ENCODE data around the gene TM9SF4.

TM9SF4 gene

GRCh38 chr20:32067234-32067821, 42.2 kb upstream of the TM9SF4 start:
- H3K9me3 ChIP-seq (ENCODE audit: control insufficient read depth, low read length): no peaks in the 10 kb centered on the region
- no peaks in the 10 kb centered on the region for H3K79me2 ChIP-seq
- H3K36me3 ChIP-seq (ENCODE audit: control insufficient read depth, insufficient read depth, low read length): no peaks in the 10 kb centered on the region
- H3K4me3 ChIP-seq (ENCODE audit: low read depth, low read length): no peak overlapping the region
- H2AFZ ChIP-seq: no peak overlapping the region
- TF ChIP-seq, protein P1, sequence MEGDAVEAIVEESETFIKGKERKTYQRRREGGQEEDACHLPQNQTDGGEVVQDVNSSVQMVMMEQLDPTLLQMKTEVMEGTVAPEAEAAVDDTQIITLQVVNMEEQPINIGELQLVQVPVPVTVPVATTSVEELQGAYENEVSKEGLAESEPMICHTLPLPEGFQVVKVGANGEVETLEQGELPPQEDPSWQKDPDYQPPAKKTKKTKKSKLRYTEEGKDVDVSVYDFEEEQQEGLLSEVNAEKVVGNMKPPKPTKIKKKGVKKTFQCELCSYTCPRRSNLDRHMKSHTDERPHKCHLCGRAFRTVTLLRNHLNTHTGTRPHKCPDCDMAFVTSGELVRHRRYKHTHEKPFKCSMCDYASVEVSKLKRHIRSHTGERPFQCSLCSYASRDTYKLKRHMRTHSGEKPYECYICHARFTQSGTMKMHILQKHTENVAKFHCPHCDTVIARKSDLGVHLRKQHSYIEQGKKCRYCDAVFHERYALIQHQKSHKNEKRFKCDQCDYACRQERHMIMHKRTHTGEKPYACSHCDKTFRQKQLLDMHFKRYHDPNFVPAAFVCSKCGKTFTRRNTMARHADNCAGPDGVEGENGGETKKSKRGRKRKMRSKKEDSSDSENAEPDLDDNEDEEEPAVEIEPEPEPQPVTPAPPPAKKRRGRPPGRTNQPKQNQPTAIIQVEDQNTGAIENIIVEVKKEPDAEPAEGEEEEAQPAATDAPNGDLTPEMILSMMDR (IDR thresholded peaks at IDR 0.05): no peak
- H3K27ac ChIP-seq: no peak overlapping the region
- no peaks in the 10 kb centered on the region for H3K27me3 ChIP-seq (ENCODE audit: control insufficient read depth, insufficient read depth, low read length)
- H3K9ac ChIP-seq: no peak overlapping the region
- peaks cover 28% of the 10 kb centered on the region for H3K4me1 ChIP-seq
- H3K4me2 ChIP-seq (ENCODE audit: low read length): no peak overlapping the region

GRCh38 chr20:32068174-32068573, 41.3 kb upstream of the TM9SF4 start:
- H3K9me3 ChIP-seq (ENCODE audit: control insufficient read depth, low read length): no peaks in the 10 kb centered on the region
- H3K36me3 ChIP-seq (ENCODE audit: control insufficient read depth, insufficient read depth, low read length): no peaks in the 10 kb centered on the region
- no peak overlapping the region for H2AFZ ChIP-seq
- TF ChIP-seq, protein P1 (IDR thresholded peaks at IDR 0.05): no peak
- H3K9ac ChIP-seq: no peak overlapping the region
- H3K4me1 ChIP-seq: peaks cover 25% of the 10 kb centered on the region
- no peaks in the 10 kb centered on the region for H3K27me3 ChIP-seq (ENCODE audit: control insufficient read depth, insufficient read depth, low read length)
- no peak overlapping the region for H3K4me2 ChIP-seq (ENCODE audit: low read length)
- H3K79me2 ChIP-seq: no peaks in the 10 kb centered on the region
- no peak overlapping the region for H3K27ac ChIP-seq
- H3K4me3 ChIP-seq (ENCODE audit: low read depth, low read length): no peak overlapping the region

- Histone ChIP-seq H3K79me2 (no peaks in the 10 kb centered on the region), H3K9me3 (ENCODE audit: control insufficient read depth, low read length) (no peaks in the 10 kb centered on the region), H2AFZ (no peak overlapping the region), H3K4me1 (peaks cover 14% of the 10 kb centered on the region), H3K4me3 (ENCODE audit: low read depth, low read length) (no peak overlapping the region), H3K36me3 (ENCODE audit: control insufficient read depth, insufficient read depth, low read length) (no peaks in the 10 kb centered on the region), H3K4me2 (ENCODE audit: low read length) (no peak overlapping the region), H3K9ac (no peak overlapping the region), H3K27ac (no peak overlapping the region), H3K27me3 (ENCODE audit: control insufficient read depth, insufficient read depth, low read length) (no peaks in the 10 kb centered on the region)
- TF ChIP-seq, protein P1 (IDR thresholded peaks at IDR 0.05): no peak
Observed at GRCh38 chr20:32069711-32070110, 39.8 kb upstream of the TM9SF4 start.

DNA sequence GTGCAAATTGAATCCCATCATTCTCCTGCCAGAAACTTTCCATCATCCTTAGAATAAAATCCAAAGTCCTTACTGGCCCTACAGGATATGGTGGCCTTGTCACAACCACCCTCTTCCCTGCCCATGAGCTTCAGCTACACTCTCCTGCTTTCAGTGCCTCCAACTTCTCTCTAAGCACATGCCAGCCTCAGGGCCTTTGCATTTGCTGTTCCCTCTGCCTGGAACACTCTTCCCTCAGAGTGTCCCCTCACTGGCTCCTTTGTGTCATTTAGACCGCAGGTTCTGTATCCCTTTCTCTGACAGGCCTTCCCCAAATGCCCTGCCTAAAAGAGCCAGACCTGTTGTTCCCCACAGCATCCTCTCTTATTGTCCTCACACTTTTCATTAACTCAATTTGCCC, 39.2 kb upstream of the TM9SF4 start:
- H3K4me1 ChIP-seq: peaks cover 10% of the 10 kb centered on the region
- no peak overlapping the region for H3K4me2 ChIP-seq (ENCODE audit: low read length)
- no peak overlapping the region for H3K4me3 ChIP-seq (ENCODE audit: low read depth, low read length)
- TF ChIP-seq, protein P1 (IDR thresholded peaks at IDR 0.05): no peak
- no peaks in the 10 kb centered on the region for H3K36me3 ChIP-seq (ENCODE audit: control insufficient read depth, insufficient read depth, low read length)
- no peak overlapping the region for H2AFZ ChIP-seq
- no peaks in the 10 kb centered on the region for H3K79me2 ChIP-seq
- H3K27ac ChIP-seq: no peak overlapping the region
- H3K9ac ChIP-seq: no peak overlapping the region
- no peaks in the 10 kb centered on the region for H3K27me3 ChIP-seq (ENCODE audit: control insufficient read depth, insufficient read depth, low read length)
- H3K9me3 ChIP-seq (ENCODE audit: control insufficient read depth, low read length): no peaks in the 10 kb centered on the region

GRCh38 chr20:32070690-32071213, 38.8 kb upstream of the TM9SF4 start:
- Histone ChIP-seq H3K4me3 (ENCODE audit: low read depth, low read length) (no peak overlapping the region), H3K4me2 (ENCODE audit: low read length) (no peak overlapping the region), H2AFZ (no peak overlapping the region), H3K79me2 (no peaks in the 10 kb centered on the region), H3K9ac (no peak overlapping the region), H3K4me1 (peaks cover 5% of the 10 kb centered on the region), H3K9me3 (ENCODE audit: control insufficient read depth, low read length) (no peaks in the 10 kb centered on the region), H3K27ac (no peak overlapping the region), H3K36me3 (ENCODE audit: control insufficient read depth, insufficient read depth, low read length) (no peaks in the 10 kb centered on the region), H3K27me3 (ENCODE audit: control insufficient read depth, insufficient read depth, low read length) (no peaks in the 10 kb centered on the region)
- TF ChIP-seq, protein P1 (IDR thresholded peaks at IDR 0.05): no peak

Data from parathyroid adenoma (tissue), 2 donors.